GM19463 (cell line): ENCODE data around the gene GBX1.

Source experiments
- ATAC-seq: cut with Tn5 transposase; IDR thresholded peaks from one replicate; pipeline ENCODE4 v1.9.1; 2021; ENCODE audit warnings: mild to moderate bottlenecking, moderate library complexity; ENCODE audit not compliant: unreplicated experiment

The GBX1 gene

GRCh38 chr7:151167197-151167961 lies at the start of gene GBX1:
Gene GBX1, minus strand, starts transcription at chr7:151167694. Its CDS starts 146 bp downstream, at chr7:151167548.
- no peak for ATAC-seq

- ATAC-seq = no peak
Observed at GRCh38 chr7:151215396-151215795, 47.9 kb upstream of the GBX1 start.

- ATAC-seq = no peak
Observed at GRCh38 chr7:151213826-151214225, 46.3 kb upstream of the GBX1 start.

- ATAC-seq = no peak
Observed at GRCh38 chr7:151212626-151213025, 45.1 kb upstream of the GBX1 start.

GRCh38 chr7:151211155-151211772 lies 43.8 kb upstream of the GBX1 start:
- no peak for ATAC-seq

- ATAC-seq = no peak
Observed at GRCh38 chr7:151210087-151210854, 42.8 kb upstream of the GBX1 start, which contains the start of gene H2BK1. Gene H2BK1, minus strand, starts transcription at chr7:151210488. Its CDS starts 170 bp downstream, at chr7:151210318.

- no peak for ATAC-seq
Observed at GRCh38 chr7:151209588-151209987, 42.1 kb upstream of the GBX1 start.

- ATAC-seq = no peak
Observed at GRCh38 chr7:151208253-151208862, 40.9 kb upstream of the GBX1 start.

- no peak for ATAC-seq
Observed at GRCh38 chr7:151207804-151208203, 40.3 kb upstream of the GBX1 start.

GRCh38 chr7:151207315-151207714 lies 39.8 kb upstream of the GBX1 start:
- no peak for ATAC-seq

- no peak for ATAC-seq
Observed at GRCh38 chr7:151206914-151207313, 39.4 kb upstream of the GBX1 start.

- ATAC-seq = no peak
Observed at GRCh38 chr7:151205730-151206129, 38.2 kb upstream of the GBX1 start.

GRCh38 chr7:151204383-151205032 lies 37.0 kb upstream of the GBX1 start:
- no peak for ATAC-seq

GRCh38 chr7:151202836-151203235 lies 35.3 kb upstream of the GBX1 start:
- no peak for ATAC-seq

GRCh38 chr7:151201751-151202150 lies 34.3 kb upstream of the GBX1 start:
- ATAC-seq = no peak

- no peak for ATAC-seq
Observed at GRCh38 chr7:151201344-151201743, 33.9 kb upstream of the GBX1 start.

- no peak for ATAC-seq
Observed at GRCh38 chr7:151198945-151199848, 31.7 kb upstream of the GBX1 start.

GRCh38 chr7:151197932-151198331 lies 30.4 kb upstream of the GBX1 start:
- ATAC-seq = no peak

GRCh38 chr7:151195616-151196450 lies 28.3 kb upstream of the GBX1 start:
- no peak for ATAC-seq
